ENCODE data around the gene NOP53. TPM values are rescaled to one million over a fixed set of nuclear protein-coding genes. Genes with fewer than 3 reads are reported as not detected.
"Not testable (repeated sequence)": the region's sequence is repeated elsewhere in the genome, so short reads cannot be mapped to it uniquely, and the experiment has no call there.

Gene NOP53
- total RNA-seq, 2 donors from 2014 or later, result 189 to 220 TPM

GRCh38 chr19:47798904-47799266 is 53.5 kb downstream of the NOP53 start:
- Histone ChIP-seq H3K27me3 (replicated peaks; ENCODE audit: insufficient read depth) (no peaks in the 10 kb centered on the region), H3K27ac (no peak overlapping the region), H3K4me1 (ENCODE audit: control insufficient read depth in 1 of 2, low read depth in 2 of 2) (no peaks in the 10 kb centered on the region), H3K36me3 (no peaks in the 10 kb centered on the region), H3K9me3 (no peaks in the 10 kb centered on the region), H3K4me3 (no peak overlapping the region)
- DNase-seq (ENCODE audit: low spot score) (no peak), ATAC-seq (ENCODE audit: insufficient number of reproducible peaks, low FRiP score, low read depth) (no peak)
- TF ChIP-seq, protein P1, sequence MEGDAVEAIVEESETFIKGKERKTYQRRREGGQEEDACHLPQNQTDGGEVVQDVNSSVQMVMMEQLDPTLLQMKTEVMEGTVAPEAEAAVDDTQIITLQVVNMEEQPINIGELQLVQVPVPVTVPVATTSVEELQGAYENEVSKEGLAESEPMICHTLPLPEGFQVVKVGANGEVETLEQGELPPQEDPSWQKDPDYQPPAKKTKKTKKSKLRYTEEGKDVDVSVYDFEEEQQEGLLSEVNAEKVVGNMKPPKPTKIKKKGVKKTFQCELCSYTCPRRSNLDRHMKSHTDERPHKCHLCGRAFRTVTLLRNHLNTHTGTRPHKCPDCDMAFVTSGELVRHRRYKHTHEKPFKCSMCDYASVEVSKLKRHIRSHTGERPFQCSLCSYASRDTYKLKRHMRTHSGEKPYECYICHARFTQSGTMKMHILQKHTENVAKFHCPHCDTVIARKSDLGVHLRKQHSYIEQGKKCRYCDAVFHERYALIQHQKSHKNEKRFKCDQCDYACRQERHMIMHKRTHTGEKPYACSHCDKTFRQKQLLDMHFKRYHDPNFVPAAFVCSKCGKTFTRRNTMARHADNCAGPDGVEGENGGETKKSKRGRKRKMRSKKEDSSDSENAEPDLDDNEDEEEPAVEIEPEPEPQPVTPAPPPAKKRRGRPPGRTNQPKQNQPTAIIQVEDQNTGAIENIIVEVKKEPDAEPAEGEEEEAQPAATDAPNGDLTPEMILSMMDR (IDR thresholded peaks at IDR 0.05), result no peak

DNA sequence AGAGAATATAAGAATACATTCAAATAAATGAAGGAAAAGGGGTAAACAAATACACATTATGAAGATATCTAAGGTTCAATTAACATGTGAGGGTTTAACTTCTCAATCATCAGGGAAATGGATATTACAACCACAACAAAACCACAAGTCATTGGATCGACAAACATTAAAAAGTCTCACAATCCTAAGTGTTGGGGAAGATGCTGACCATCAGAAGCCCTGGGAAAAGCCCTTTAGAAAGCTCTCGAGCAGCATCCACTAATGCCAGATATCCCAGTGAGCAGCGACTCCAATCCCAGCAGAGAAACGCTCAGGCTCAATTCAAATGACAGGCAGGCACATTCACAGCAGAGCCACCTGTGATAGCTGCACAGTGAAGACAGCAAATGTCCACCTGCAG is 55.9 kb downstream of the NOP53 start:
- TF ChIP-seq, protein P1 (IDR thresholded peaks at IDR 0.05), result no peak

GRCh38 chr19:47802521-47803043 is 57.2 kb downstream of the NOP53 start:
- no peaks in the 10 kb centered on the region for H3K36me3 ChIP-seq
- TF ChIP-seq, protein P1 (IDR thresholded peaks at IDR 0.05), result no peak
- H3K27ac ChIP-seq, result no peak overlapping the region
- no peak overlapping the region for H3K4me3 ChIP-seq
- no peaks in the 10 kb centered on the region for H3K9me3 ChIP-seq
- no peaks in the 10 kb centered on the region for H3K27me3 ChIP-seq (replicated peaks; ENCODE audit: insufficient read depth)
- no peak for ATAC-seq (ENCODE audit: insufficient number of reproducible peaks, low FRiP score, low read depth)
- no peaks in the 10 kb centered on the region for H3K4me1 ChIP-seq (ENCODE audit: control insufficient read depth in 1 of 2, low read depth in 2 of 2)
- DNase-seq (ENCODE audit: low spot score), result no peak

More for the DNA sequence above, 55.9 kb downstream of the NOP53 start:
- Histone ChIP-seq H3K9me3 (no peaks in the 10 kb centered on the region), H3K4me1 (ENCODE audit: control insufficient read depth in 1 of 2, low read depth in 2 of 2) (no peaks in the 10 kb centered on the region), H3K27ac (no peak overlapping the region), H3K27me3 (replicated peaks; ENCODE audit: insufficient read depth) (no peaks in the 10 kb centered on the region), H3K36me3 (no peaks in the 10 kb centered on the region), H3K4me3 (no peak overlapping the region)
- DNase-seq (ENCODE audit: low spot score) (no peak), ATAC-seq (ENCODE audit: insufficient number of reproducible peaks, low FRiP score, low read depth) (no peak)

- not testable (repeated sequence) for H3K36me3 ChIP-seq; H3K4me1 ChIP-seq (ENCODE audit: control insufficient read depth in 1 of 2, low read depth in 2 of 2); ATAC-seq (ENCODE audit: insufficient number of reproducible peaks, low FRiP score, low read depth); H3K9me3 ChIP-seq; DNase-seq (ENCODE audit: low spot score); H3K4me3 ChIP-seq; H3K27me3 ChIP-seq (replicated peaks; ENCODE audit: insufficient read depth); H3K27ac ChIP-seq
Measured at GRCh38 chr19:47803148-47803547, 57.8 kb downstream of the NOP53 start.

DNA sequence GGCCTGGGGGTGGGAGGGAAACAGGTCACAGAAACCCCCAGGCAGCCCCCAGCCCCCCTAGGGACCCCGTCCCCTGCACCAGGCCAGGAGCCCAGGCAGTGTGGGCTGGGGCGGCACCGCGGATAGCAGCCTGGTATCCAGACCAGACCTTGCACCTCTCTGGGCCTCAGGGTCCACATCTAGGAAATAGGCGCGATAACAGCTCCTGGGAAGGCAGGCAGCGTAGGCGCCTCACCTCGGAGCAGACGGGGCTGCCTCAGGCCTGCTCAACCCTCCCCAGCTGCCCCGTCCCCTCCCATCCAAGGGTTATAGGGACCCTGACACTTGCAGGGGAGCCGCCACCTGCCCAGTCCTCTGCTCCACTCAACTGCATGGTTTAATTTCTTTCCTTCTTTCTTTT is 58.3 kb downstream of the NOP53 start:
- H3K27ac ChIP-seq; H3K36me3 ChIP-seq; ATAC-seq (ENCODE audit: insufficient number of reproducible peaks, low FRiP score, low read depth); H3K4me3 ChIP-seq; H3K4me1 ChIP-seq (ENCODE audit: control insufficient read depth in 1 of 2, low read depth in 2 of 2); DNase-seq (ENCODE audit: low spot score); H3K27me3 ChIP-seq (replicated peaks; ENCODE audit: insufficient read depth); H3K9me3 ChIP-seq: not testable (repeated sequence)

GRCh38 chr19:47804451-47804850 is 59.1 kb downstream of the NOP53 start, which contains the start of gene TPRX1:
Gene TPRX1 (minus strand): TSS chr19:47804551. CDS start chr19:47804539, 12 bp downstream.
- H3K36me3 ChIP-seq; H3K9me3 ChIP-seq; H3K4me3 ChIP-seq; DNase-seq (ENCODE audit: low spot score); H3K27ac ChIP-seq; ATAC-seq (ENCODE audit: insufficient number of reproducible peaks, low FRiP score, low read depth); H3K4me1 ChIP-seq (ENCODE audit: control insufficient read depth in 1 of 2, low read depth in 2 of 2); H3K27me3 ChIP-seq (replicated peaks; ENCODE audit: insufficient read depth): not testable (repeated sequence)

DNA sequence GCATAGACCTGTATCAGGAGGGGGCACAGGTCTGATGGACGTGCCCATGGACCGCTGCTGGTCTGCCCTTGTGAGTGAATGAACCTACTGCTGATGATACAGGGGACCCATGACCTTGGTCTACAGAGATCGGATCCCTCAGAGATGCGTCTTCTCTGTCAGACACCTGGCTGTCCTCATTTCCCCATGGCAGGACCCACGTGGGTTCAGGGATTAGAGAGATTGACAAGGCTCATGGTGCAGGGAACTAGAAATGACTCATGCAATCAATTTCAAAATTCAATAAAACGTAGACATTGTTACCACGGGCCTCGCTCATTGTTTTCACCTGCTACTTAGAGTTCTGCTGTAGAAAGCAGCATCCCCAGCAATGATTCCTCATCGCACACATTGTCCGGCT is 60.0 kb downstream of the NOP53 start:
- Histone ChIP-seq H3K36me3 (no peaks in the 10 kb centered on the region), H3K4me3 (no peak overlapping the region), H3K27ac (no peak overlapping the region), H3K4me1 (ENCODE audit: control insufficient read depth in 1 of 2, low read depth in 2 of 2) (no peaks in the 10 kb centered on the region), H3K9me3 (no peaks in the 10 kb centered on the region), H3K27me3 (replicated peaks; ENCODE audit: insufficient read depth) (no peaks in the 10 kb centered on the region)
- ATAC-seq (ENCODE audit: insufficient number of reproducible peaks, low FRiP score, low read depth) (no peak), DNase-seq (ENCODE audit: low spot score) (no peak)
- TF ChIP-seq, protein P1 (IDR thresholded peaks at IDR 0.05), result no peak

Data from thoracic aorta (tissue), 2 donors.